ENCODE data around the gene RARB.

GRCh38 chr3:25423780-25424588, 4.1 kb upstream of the RARB start:
- TF ChIP-seq CTCF (IDR thresholded peaks at IDR 0.05) (no peak), POLR2A (IDR thresholded peaks at IDR 0.05) (no peak), EP300 (IDR thresholded peaks at IDR 0.05) (no peak), POLR2AphosphoS5 (IDR thresholded peaks at IDR 0.05) (no peak)
